GM21737 (cell line): Measurements from ENCODE around the gene AANAT.

ENCODE experiments used
- ATAC-seq: cut with Tn5 transposase; IDR thresholded peaks from one replicate; pipeline ENCODE4 v1.9.1; 2021; ENCODE audit warnings: mild to moderate bottlenecking, moderate library complexity; ENCODE audit not compliant: unreplicated experiment

AANAT gene

DNA sequence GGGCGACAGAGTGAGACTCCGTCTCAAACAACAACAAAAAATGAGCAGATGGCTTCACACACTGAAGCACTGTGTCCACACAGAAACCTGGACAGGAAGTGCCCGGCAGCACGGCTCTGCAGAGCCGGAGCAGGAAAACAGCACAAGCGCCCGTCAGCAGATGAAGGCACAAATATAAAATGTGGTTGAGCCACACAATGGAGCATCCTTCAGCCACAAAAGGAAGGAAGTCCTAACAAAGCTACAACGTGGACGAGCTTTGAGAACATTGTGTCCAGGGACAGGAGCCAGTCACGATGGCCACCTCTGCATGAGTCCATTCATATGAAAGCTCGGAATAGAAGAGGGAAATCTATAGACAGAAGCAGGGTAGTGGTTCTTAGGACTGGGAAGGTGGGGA is 18.2 kb downstream of the AANAT start:
- ATAC-seq = no peak

DNA sequence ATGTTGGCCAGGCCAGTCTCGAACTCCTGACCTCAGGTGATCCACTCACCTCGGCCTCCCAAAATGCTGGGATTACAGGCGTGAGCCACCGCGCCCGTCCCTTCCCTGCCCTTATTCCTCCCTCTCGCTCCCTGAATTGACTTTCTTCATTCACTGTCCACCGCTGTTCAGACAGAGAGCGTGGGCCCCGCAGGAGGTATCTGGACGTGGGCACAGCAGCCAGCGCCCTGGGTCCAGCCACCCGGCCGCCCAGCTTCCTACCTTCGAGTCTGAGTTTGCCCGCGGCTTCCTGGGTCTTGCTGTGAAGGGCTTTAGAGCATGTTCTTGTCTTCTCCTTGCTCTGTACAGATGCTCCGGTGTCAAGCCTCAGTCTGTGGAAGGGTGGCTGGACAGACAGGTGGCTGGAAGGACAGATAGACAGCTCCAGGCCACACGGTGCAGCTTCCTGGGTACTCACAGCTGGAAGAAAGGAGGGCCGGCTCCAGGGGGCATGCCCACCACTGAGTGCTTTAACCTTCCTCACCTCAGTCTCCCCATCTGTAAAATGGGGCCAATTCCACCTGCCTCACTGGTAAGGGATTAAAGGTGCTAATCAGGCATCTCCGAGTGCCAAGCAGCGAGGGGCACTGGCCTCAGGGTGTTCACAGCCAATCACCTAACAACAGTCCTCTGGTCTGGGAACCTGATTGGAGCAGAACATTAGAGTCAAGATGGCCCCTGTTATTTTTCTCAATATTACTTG is 20.2 kb downstream of the AANAT start:
- ATAC-seq = no peak

DNA sequence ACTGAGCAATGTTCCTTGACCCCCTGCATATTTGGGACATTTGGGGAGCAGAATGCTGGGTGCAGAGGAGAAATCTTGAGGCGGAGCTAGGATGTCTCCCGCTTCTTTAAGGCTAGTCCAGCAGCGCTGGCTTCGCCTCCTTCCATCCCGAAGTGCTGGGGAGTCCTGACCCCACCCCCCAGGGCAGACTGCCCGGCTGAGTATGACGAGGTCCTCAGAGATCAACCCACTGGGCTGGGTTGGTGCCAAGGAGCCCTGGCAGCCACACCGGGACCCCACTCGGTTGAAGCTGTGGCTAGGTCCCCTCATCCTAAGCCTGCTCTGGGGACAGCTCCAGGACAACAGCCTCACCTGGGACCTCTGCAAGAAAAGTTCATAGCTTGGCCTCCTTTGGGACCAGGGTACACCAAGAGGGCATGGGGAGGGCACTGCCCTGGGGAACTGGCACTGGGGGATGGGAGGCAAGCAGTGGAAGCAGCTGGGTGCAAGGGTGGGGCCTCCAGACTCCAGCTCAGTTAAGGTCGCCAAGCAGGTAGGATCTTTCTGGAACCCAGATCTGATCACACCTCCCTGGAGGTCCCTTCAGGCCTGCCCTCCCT is 22.8 kb downstream of the AANAT start:
- ATAC-seq = no peak

DNA sequence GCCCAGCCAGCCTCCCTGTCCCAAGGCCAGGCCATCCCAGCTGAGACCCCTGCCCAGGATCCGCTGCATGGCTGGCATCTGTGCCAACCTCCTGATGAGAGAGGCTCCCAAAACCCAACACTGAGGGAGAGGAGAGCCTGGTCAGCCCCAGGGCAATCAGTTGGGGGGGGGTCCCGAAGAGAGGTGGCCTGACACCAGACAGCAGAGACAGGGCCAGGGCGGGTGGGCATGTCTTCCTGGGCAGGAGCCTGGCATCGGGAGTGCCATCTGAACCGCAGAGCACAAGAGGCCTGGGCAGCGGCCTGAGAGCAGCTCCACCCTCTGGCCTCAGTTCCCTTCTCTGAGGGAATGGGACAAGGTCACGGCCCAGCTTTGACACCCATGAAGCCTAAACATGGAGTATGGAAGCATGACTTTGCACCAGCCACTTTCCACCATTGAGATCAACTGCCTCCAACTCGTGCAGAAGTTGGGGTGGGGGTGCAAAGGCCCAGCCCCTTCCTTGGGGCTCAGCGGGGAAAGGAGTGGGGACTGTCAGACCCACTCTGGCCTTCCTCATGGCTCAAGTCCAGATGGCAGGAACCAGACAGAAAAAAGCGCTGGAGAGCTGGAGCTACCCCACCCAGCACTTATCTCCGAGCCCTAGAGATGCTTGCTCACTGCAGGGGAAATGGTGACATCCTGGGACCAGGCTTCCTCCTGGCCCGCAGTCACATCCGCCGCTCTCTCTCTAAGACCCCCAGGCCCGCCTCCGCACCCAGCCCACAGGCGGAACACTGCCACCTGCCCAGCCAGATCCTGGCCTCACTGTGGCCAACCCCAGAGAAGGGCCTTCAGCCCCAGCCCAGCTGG is 24.1 kb downstream of the AANAT start:
- peak; percentile 4 for ATAC-seq

DNA sequence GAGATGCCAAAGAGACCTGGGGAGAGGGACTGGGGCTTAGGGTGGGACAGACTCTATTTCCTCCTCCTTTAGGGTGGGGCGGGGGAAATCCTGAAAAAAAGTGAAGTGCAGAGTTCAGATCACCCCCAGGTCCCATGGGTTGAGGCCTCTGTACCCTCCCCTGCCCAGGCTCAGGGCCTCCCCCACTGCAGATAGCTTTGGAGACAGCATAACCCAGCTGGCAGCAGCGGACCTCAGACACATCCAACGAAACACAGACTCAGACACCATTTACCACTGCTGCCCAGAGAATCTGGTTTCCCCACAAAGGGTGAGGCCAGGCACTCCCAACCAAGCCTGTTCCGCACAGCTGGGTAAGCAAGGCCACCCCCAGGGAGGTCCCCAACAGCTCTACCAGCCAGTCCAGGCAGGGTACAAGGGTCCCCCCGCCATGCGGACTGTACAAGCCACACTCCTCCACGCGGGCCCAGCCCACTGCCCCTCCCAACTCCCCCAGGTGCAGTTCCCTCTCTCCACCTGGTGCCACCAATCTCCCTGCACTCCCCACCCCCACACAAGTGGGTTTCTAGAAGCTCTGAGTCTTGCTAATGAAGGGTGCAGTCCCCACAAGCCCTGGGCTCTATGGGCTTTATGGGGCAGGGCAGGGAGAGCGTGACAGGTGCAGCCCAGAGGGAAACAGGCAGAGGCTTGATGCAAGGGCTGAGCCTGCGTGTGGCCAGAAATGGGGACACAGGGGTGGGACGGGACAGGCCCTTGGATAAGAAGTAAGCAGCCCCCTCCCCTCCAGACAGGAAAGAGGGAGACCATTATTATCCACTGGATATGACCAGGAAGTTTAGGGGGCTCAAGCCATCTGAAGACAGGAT is 25.0 kb downstream of the AANAT start:
- peak; percentile 34 for ATAC-seq

DNA sequence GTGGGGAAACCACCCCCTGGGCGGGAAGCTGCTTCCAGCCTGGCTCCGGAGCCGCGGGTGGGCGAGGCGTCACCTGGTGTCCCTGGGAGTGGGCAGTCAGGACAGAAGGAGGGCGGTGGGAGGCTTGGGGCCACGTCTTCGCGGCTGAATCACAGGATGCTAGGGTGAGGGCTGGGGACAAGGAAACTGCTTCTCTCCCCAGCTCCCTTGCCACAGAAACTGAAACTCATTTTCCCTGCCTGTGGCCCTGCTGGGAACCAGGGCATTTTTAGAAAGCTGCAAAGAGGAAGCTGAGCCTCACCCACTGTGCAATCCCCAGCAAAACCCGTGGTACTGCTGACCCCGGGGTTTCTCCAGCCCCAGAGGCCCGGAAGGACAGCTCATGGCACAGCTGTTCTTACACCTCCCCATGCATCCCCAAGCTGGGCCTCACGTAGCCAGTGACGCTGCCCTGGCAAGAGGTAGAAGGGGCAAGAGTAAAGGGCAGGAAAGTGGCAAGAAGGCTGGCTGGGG is 25.6 kb downstream of the AANAT start:
- ATAC-seq = peak; percentile 36

DNA sequence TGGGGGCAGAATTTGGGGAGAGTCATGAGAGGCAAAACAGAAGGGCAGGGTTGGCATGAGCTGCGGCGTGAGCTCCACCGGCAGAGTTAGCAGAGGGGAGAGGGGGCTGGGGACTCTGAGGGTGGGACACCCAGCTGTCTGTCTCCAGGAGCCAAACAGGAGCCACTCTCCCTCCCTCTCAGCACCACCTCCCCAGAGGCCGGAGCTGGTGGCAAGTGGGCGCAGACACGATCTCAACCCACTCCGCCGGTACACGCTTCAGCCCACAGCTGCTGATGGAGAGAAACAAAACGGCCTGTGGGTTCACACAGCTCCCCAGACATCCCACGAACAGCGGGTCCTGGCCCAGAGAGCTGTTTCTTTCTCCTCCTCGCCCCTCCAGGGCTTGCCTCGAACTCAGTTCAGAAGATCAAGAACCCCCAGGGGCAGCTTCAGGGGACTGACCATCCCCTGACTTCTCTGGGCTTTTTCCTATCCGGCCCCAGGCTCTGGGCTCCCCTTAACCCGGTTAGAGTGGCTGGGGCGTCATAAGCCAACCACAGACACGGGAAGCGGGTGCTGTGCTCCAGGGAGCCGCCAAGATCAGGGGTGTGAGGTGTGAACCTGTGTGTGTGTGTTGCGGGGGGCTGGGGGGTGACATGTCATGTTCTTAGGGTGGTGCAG is 26.2 kb downstream of the AANAT start:
- no peak for ATAC-seq

DNA sequence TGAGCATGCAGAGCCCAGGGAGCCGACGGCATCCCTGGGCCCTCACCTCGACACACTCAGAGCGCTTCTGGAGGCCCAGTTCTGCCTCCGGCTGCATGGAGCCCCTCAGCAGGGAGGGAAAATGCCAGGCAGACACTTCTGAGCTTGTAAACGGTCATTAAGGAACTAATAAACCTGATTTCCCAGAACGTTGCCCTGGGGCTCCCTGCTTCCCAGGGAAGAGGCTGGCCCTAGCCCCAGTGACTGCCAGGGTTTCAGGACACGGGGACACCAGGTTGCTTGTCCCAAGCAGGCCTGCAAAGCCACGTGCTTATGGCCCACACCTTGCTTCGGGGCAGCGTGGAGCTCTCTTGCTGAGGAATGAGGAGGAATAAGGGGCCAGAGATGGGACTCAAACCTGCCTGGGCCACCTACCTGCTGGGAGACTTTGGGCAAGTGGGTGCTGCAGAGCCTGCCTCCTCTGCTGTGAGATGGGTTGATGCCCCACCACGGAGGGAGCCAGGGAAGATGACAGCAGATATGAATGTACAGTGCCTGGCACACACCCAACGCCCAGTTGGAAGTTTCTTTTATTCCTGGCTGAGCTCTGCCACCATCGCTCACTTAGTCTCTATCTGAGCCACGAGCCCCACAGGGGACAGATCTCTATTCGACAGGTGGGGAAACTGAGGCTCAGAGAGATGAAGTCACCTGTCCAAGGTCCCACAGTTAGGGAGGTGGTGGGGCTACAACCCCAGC is 28.4 kb downstream of the AANAT start:
- no peak for ATAC-seq

DNA sequence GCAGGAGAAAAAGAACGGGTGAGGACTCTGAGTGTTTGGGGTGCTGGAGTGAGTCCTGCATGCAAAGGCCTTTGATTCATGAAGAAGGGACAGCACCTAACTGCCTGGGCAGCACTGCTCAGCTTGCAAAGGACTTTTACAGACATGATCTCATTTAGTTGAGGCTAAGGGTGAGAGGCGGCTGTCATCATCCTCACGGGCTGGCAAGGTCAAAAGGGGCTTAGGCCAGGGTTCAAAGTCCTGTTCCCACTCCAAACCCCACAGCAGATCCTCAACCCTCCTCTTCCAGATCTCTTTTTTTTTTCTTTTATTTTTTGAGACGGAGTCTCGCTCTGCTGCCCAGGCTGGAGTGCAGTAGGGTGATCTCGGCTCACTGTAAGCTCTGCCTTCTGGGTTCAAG is 29.1 kb downstream of the AANAT start:
- ATAC-seq = no peak

DNA sequence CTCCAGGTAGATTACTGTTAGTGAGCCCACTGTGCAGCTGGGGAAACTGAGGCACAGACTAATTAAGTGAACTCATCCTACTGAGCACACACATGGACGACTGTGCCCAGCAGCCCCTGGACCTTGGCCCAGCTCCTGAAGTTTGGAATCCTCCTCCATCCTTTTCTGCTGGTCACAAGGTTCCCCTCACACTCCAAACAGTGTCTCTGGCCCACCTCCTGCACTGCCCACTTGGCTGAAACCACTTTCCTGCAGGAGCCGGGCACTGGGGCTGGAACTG is 30.2 kb downstream of the AANAT start:
- ATAC-seq = no peak

DNA sequence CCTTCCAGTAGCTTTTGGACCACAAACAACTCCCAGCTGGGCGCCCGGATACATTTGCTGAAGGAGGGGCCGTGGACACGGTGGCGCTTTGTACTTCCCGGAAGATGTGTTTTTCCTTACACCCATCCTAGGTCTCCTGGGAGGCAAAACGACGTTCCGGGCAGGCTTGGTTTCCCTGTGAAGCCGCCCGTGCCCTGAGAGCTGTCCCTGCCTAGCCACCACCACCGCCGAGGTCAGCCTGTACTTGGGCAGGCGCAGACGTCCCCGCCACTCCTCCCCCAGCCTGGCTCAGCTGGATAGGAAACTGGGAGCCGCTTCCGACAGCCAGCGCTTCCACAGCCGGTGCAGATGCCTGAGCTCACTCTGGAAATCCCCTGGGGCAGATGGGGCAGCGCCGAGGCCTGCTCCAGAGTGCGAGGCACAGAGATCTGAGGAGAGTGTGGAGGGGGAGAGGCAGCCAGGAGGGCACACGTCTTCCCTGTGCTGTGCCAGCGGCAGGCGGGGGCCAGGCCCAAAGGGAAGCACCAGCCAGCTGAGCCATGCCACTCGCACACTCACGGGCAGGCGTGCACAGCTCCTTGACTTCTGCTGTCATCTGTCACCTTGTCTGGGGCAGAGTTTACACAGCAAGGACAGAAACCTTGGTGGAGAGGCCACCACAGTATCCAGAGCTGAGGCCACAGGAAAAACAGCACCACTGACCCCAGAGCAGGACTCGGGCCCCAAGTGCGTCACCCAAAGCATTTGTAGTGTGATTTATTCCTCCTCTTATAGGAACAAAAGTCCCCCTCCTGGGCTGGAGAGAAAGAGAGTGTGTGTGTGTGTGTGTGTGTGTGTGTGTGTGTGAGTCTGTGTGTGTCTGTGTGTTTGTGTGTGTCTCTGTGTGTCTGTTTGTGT is 30.8 kb downstream of the AANAT start:
- no peak for ATAC-seq

DNA sequence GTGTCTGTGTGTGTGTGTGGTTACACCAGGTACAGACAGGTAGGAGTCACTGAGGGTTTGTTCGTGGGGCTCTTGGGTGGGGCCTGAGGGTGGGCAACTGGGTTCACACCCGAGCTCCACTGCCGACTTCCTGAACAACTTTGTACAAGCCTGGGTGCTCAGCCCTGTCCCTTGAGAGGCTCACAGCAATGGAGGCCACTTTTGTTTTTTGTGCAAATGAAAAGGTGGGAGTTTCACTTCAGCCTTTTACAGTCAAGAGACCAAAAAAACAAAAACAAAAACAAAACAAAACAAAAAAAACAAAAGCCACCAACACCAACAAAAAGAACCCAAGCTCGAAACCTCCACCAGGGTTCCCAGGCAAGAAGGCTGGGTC is 31.5 kb downstream of the AANAT start:
- no peak for ATAC-seq

DNA sequence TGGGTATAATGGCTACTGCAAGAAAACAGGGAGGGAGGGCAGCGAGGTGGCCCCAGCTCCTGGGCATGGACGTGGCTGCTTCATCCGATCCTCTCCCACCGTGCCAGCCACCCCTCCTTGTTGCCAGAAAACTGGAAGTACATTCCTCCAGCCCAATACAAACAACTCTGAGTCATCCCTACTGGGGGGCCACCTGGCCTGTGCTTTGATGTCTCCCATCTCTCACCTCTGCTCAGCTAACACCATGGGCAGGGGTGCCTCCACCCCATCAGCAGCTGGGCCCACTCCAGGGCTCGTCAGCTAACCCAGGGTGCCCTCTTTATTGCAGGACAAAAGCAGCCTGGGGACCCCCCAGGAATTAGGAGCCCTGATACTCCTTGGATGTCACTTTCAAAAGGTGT is 31.9 kb downstream of the AANAT start:
- no peak for ATAC-seq

DNA sequence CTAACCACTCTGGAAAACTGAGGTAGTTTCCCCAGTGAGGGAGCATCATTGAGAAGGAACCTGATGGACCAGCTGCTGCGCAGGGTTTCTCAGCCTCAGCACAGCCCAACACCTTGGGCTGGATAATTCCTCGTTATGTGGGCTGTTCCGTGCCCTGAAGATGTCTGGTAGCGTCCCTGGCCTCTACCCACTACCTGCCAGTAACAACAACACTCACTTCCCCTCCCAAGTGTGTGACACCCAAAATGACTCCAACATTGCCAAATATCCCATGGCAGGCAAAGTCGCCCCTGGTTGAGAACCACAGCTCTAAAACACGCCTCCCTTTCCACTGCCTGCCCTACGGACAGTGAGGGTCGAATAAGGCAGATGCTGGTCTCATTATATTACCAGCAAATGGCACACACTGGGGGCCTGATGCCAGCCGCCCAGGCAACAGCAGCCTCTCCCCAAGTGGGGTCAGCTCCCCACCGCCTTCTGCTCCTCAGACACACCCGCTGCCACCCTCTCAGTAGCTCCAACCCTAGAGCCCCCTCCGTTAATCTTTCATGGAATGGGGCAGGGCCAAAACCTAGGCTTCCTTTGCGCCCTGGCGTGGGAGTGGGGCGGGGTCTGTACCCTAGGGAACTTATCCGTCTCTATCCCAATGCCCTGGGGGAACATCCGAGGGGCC is 32.8 kb downstream of the AANAT start:
- no peak for ATAC-seq

DNA sequence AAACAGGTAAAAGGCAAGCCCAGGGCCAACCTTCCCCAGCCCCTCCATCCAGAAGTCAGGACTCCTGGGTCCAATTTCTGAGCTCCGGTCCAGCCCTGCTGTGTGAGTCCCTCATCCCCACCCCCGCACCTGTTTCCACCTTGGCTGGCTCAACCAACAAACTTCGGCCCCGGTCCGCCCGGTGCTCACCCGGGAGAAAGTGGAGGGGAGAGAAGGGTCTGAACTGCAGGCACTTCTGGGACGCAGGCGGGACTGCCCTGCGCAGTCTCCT is 33.3 kb downstream of the AANAT start:
- peak; percentile 1 for ATAC-seq

DNA sequence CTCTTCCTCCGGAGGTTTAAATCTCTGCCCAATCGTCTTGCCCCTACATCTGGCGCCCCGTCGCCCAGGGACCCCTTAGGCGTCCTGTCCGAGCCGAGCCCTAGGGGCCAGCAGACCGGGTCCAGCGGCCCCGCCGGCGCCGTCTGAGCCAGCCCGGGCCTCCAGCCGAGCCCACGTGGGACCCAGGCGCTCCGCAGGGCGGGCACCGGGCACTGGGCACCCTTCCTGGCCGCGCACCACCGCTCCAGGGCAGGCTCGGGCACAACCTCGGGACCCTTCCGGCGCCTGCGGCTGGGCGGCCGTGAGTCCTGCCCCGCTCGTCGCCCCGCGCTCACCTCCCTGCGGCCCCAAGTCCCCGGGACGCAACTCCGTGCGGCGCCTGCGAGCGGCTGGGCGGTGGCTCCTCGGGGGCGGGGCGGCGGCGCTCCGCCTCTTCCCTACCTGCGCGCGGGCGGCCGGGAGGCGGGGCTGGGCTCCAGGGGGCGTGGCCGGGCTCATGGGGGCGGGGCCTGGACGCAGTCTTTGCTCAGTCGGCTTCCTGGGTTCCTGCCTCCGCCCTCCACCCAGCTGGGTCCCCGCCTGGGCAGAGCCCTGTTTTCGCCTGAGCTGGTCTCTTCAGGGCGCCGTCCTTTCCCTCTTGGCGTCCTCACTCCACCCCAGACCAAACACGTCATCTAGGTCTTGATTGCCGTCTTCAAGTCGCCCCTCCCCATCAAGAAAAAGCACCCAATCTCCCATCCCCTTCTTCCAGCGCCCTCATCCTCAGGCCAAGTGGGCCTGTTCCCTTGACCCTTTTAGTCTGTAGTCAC is 33.8 kb downstream of the AANAT start, which contains the start of gene RHBDF2:
Gene RHBDF2, minus strand, starts transcription at position 406 of the 809 bp plus-strand sequence. CDS start 19,899 bp downstream, outside the sequence.
- ATAC-seq = peak; percentile 58

DNA sequence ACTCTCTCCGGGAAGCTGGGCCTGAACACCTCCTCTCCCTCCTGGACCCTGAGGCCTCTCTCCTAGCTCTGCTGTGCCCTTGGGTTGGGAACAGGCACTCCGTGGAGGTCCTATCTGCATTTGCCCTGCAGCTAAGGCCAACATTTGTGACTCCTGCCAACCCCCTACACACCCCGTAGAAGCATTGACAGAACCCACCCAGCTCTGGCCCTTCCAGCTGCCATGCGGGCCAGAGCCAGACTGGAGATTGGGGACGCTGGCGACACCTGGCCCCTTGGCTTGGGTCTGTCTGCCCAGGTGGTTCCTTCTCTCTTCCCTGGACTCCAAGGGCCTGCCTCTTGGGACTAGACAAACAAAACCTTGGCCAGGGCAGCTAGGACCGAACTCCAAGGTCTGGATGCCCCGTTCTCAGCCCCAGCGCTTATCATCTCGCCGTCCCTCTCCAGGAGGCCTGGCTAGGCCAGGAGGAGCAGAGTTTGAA is 34.5 kb downstream of the AANAT start:
- ATAC-seq = no peak
